GM12878 (cell line): ENCODE data around the gene UFC1.

Experiments used
- KDM1A ChIP-seq: fragments of 200-600 bp; sonication (generic); IDR thresholded peaks from 2 replicates; pipeline ENCODE4 v1.6.1; 2016; ENCODE audit warnings: borderline replicate concordance
- POLR2A ChIP-seq: IDR thresholded peaks from 2 replicates; pipeline ENCODE4 v1.6.1; 2011; ENCODE audit warnings: low read depth, mild to moderate bottlenecking, low read length
- POLR2AphosphoS5 ChIP-seq: IDR thresholded peaks from 2 replicates; pipeline ENCODE4 v1.6.1; 2011; ENCODE audit warnings: mild to moderate bottlenecking, low read length, inconsistent platforms
- TF ChIP-seq, protein P1 (sequence below): IDR thresholded peaks from 2 replicates; pipeline ENCODE4 v1.6.1; 2011; ENCODE audit warnings: low read depth, low read length, improper control_type of control experiment, borderline replicate concordance
- TF ChIP-seq, protein P2 (sequence below): fragments of 450-650 bp; IDR thresholded peaks from 2 replicates; pipeline ENCODE4 v1.6.1; 2018; ENCODE audit warnings: mild to moderate bottlenecking, low read depth, moderate library complexity; ENCODE audit not compliant: partially characterized antibody
- TF ChIP-seq, protein P3 (sequence below): IDR thresholded peaks from 2 replicates; pipeline ENCODE4 v1.6.1; 2012; ENCODE audit warnings: mild to moderate bottlenecking, low read depth, low read length
- TF ChIP-seq, protein P4 (sequence below), 3 experiments: IDR thresholded peaks in 2 of 3; conservative IDR thresholded peaks in 1 of 3; 2 replicates each; pipeline ENCODE4 v1.5.1; 2011; ENCODE audit warnings: low read depth in 3 of 3, low read length in 3 of 3, mild to moderate bottlenecking in 3 of 3, control low read depth in 2 of 3, moderate library complexity in 2 of 3, inconsistent platforms in 1 of 3, mixed read lengths in 1 of 3; ENCODE audit not compliant: control insufficient read depth in 2 of 3, insufficient read depth in 1 of 3; ENCODE audit errors: extremely low read depth in 1 of 3

DNA sequence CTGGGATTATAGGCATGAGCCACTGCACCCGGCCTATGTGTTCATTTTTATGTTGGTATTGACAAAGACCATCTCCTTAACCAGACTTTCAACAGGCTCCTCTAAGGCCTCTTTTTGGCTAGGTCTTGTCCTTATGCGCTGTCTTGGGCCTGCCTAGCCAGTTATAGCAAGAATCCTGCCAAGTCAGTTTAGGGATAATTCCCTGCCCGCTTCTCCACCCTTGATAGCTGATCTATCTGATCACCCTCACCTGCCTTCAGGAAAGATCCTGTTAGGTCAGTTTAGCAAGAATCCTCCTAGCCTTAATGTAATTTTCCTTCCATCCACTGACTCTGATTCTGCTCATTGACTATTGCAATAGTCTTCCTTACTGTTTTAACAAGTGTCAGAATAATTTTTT, 25.9 kb downstream of the UFC1 start:
- TF ChIP-seq, protein P1, sequence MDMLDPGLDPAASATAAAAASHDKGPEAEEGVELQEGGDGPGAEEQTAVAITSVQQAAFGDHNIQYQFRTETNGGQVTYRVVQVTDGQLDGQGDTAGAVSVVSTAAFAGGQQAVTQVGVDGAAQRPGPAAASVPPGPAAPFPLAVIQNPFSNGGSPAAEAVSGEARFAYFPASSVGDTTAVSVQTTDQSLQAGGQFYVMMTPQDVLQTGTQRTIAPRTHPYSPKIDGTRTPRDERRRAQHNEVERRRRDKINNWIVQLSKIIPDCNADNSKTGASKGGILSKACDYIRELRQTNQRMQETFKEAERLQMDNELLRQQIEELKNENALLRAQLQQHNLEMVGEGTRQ = no peak
- TF ChIP-seq POLR2AphosphoS5 = no peak
- TF ChIP-seq, protein P2, sequence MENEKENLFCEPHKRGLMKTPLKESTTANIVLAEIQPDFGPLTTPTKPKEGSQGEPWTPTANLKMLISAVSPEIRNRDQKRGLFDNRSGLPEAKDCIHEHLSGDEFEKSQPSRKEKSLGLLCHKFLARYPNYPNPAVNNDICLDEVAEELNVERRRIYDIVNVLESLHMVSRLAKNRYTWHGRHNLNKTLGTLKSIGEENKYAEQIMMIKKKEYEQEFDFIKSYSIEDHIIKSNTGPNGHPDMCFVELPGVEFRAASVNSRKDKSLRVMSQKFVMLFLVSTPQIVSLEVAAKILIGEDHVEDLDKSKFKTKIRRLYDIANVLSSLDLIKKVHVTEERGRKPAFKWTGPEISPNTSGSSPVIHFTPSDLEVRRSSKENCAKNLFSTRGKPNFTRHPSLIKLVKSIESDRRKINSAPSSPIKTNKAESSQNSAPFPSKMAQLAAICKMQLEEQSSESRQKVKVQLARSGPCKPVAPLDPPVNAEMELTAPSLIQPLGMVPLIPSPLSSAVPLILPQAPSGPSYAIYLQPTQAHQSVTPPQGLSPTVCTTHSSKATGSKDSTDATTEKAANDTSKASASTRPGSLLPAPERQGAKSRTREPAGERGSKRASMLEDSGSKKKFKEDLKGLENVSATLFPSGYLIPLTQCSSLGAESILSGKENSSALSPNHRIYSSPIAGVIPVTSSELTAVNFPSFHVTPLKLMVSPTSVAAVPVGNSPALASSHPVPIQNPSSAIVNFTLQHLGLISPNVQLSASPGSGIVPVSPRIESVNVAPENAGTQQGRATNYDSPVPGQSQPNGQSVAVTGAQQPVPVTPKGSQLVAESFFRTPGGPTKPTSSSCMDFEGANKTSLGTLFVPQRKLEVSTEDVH = no peak
- TF ChIP-seq, protein P3, sequence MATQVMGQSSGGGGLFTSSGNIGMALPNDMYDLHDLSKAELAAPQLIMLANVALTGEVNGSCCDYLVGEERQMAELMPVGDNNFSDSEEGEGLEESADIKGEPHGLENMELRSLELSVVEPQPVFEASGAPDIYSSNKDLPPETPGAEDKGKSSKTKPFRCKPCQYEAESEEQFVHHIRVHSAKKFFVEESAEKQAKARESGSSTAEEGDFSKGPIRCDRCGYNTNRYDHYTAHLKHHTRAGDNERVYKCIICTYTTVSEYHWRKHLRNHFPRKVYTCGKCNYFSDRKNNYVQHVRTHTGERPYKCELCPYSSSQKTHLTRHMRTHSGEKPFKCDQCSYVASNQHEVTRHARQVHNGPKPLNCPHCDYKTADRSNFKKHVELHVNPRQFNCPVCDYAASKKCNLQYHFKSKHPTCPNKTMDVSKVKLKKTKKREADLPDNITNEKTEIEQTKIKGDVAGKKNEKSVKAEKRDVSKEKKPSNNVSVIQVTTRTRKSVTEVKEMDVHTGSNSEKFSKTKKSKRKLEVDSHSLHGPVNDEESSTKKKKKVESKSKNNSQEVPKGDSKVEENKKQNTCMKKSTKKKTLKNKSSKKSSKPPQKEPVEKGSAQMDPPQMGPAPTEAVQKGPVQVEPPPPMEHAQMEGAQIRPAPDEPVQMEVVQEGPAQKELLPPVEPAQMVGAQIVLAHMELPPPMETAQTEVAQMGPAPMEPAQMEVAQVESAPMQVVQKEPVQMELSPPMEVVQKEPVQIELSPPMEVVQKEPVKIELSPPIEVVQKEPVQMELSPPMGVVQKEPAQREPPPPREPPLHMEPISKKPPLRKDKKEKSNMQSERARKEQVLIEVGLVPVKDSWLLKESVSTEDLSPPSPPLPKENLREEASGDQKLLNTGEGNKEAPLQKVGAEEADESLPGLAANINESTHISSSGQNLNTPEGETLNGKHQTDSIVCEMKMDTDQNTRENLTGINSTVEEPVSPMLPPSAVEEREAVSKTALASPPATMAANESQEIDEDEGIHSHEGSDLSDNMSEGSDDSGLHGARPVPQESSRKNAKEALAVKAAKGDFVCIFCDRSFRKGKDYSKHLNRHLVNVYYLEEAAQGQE = no peak
- TF ChIP-seq, protein P4, sequence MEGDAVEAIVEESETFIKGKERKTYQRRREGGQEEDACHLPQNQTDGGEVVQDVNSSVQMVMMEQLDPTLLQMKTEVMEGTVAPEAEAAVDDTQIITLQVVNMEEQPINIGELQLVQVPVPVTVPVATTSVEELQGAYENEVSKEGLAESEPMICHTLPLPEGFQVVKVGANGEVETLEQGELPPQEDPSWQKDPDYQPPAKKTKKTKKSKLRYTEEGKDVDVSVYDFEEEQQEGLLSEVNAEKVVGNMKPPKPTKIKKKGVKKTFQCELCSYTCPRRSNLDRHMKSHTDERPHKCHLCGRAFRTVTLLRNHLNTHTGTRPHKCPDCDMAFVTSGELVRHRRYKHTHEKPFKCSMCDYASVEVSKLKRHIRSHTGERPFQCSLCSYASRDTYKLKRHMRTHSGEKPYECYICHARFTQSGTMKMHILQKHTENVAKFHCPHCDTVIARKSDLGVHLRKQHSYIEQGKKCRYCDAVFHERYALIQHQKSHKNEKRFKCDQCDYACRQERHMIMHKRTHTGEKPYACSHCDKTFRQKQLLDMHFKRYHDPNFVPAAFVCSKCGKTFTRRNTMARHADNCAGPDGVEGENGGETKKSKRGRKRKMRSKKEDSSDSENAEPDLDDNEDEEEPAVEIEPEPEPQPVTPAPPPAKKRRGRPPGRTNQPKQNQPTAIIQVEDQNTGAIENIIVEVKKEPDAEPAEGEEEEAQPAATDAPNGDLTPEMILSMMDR (IDR thresholded peaks at IDR 0.05 in 2 of 3, conservative IDR thresholded peaks at IDR 0.05 in 1 of 3; ENCODE audit: control insufficient read depth in 2 of 3, extremely low read depth in 1 of 3, insufficient read depth in 1 of 3, low read depth in 3 of 3, low read length in 3 of 3) = no peak
- TF ChIP-seq POLR2A = no peak
- no peak for TF ChIP-seq KDM1A
